ENCODE results near the gene TMEM109.

- TF ChIP-seq EMX1 (CRISPR knock-in tag; IDR thresholded peaks at IDR 0.05) (no peak), NR3C1 (CRISPR knock-in tag; conservative IDR thresholded peaks at IDR 0.05; ENCODE audit: low read depth) (no peak)
These were observed 33.2 kb upstream of the TMEM109 start for GRCh38 chr11:60880643-60881282.
